H9 (cell line): ENCODE measurements around the gene ADGRD1. TPM values are rescaled to one million over a fixed set of nuclear protein-coding genes. Genes with fewer than 3 reads are reported as not detected.
A peak's percentile ranks its signal among the peaks of the same experiment; 100 is the strongest.

Experiments used
- DNase-seq: peaks from one replicate; pipeline ENCODE4 v3.0.0-alpha.2; 2017
- H2AFZ ChIP-seq: one replicate; pipeline ENCODE4 v1.6.1; 2013; ENCODE audit warnings: mild to moderate bottlenecking, low read length, control low read depth, moderate library complexity
- H2AK5ac ChIP-seq: 2 replicates; pipeline ENCODE4 v1.6.1; 2013; ENCODE audit warnings: low read length, control low read depth, mixed read lengths; ENCODE audit not compliant: insufficient read length
- H2BK120ac ChIP-seq: one replicate; pipeline ENCODE4 v1.6.1; 2013; ENCODE audit warnings: low read depth, mild to moderate bottlenecking, low read length, control low read depth, inconsistent platforms; ENCODE audit not compliant: poor library complexity, severe bottlenecking
- H2BK12ac ChIP-seq: 2 replicates; pipeline ENCODE4 v1.6.1; 2013; ENCODE audit warnings: low read length, control low read depth, mixed read lengths, low read depth; ENCODE audit not compliant: insufficient read length
- H2BK15ac ChIP-seq: 2 replicates; pipeline ENCODE4 v1.6.1; 2013; ENCODE audit warnings: low read depth, low read length, control low read depth
- H2BK20ac ChIP-seq: one replicate; pipeline ENCODE4 v1.6.1; 2013; ENCODE audit warnings: low read depth, mild to moderate bottlenecking, low read length, control low read depth, inconsistent platforms; ENCODE audit not compliant: poor library complexity, severe bottlenecking
- H2BK5ac ChIP-seq: 2 replicates; pipeline ENCODE4 v1.6.1; 2013; ENCODE audit warnings: low read length, control low read depth, mixed read lengths; ENCODE audit not compliant: insufficient read length
- H3K14ac ChIP-seq: 2 replicates; pipeline ENCODE4 v1.6.1; 2013; ENCODE audit warnings: low read length, control low read depth; ENCODE audit not compliant: insufficient read depth
- H3K18ac ChIP-seq: 2 replicates; pipeline ENCODE4 v1.6.1; 2013; ENCODE audit warnings: low read depth, mild to moderate bottlenecking, mixed read lengths, low read length, control low read depth; ENCODE audit not compliant: insufficient read length
- H3K23ac ChIP-seq: 2 replicates; pipeline ENCODE4 v1.6.1; 2013; ENCODE audit warnings: low read length, control low read depth, mixed read lengths, low read depth; ENCODE audit not compliant: insufficient read length
- H3K23me2 ChIP-seq: 2 replicates; pipeline ENCODE4 v1.6.1; 2013; ENCODE audit warnings: low read depth, mild to moderate bottlenecking, mixed read lengths, low read length, control low read depth; ENCODE audit not compliant: insufficient read length, poor library complexity, severe bottlenecking
- H3K27ac ChIP-seq: 2 replicates; pipeline ENCODE4 v1.5.1; 2013; ENCODE audit warnings: low read length, control low read depth, mixed read lengths, low read depth; ENCODE audit not compliant: insufficient read length
- H3K27me3 ChIP-seq: 2 replicates; pipeline ENCODE4 v1.6.1; 2013; ENCODE audit warnings: low read length, control low read depth, inconsistent platforms; ENCODE audit not compliant: insufficient read depth
- H3K4ac ChIP-seq: 2 replicates; pipeline ENCODE4 v1.6.1; 2013; ENCODE audit warnings: low read depth, mild to moderate bottlenecking, control low read depth, inconsistent platforms, low read length, moderate library complexity
- H3K4me1 ChIP-seq: 2 replicates; pipeline ENCODE4 v1.6.1; 2013; ENCODE audit warnings: low read length, control low read depth, inconsistent platforms; ENCODE audit not compliant: insufficient read depth
- H3K4me2 ChIP-seq: 2 replicates; pipeline ENCODE4 v1.6.1; 2013; ENCODE audit warnings: low read length, control low read depth, mixed read lengths; ENCODE audit not compliant: insufficient read length, insufficient read depth
- H3K56ac ChIP-seq: 2 replicates; pipeline ENCODE4 v1.6.1; 2013; ENCODE audit warnings: low read depth, mild to moderate bottlenecking, mixed read lengths, low read length, control low read depth; ENCODE audit not compliant: insufficient read length
- H3K79me1 ChIP-seq: 2 replicates; pipeline ENCODE4 v1.6.1; 2013; ENCODE audit warnings: low read depth, mild to moderate bottlenecking, moderate library complexity, low read length, control low read depth, inconsistent platforms; ENCODE audit not compliant: insufficient read depth, poor library complexity, severe bottlenecking
- H3K79me2 ChIP-seq: 2 replicates; pipeline ENCODE4 v1.6.1; 2013; ENCODE audit warnings: low read length, control low read depth, inconsistent platforms; ENCODE audit not compliant: insufficient read depth
- H3K9ac ChIP-seq: 2 replicates; pipeline ENCODE4 v1.6.1; 2013; ENCODE audit warnings: low read length, control low read depth, mixed read lengths; ENCODE audit not compliant: insufficient read length; ENCODE audit errors: extremely low read depth
- H3K9me3 ChIP-seq: one replicate; pipeline ENCODE4 v1.6.1; 2013; ENCODE audit warnings: low read depth, low read length, inconsistent platforms; ENCODE audit not compliant: control insufficient read depth
- H3T11ph ChIP-seq: one replicate; pipeline ENCODE4 v1.6.1; 2013; ENCODE audit warnings: mild to moderate bottlenecking, low read length, control low read depth, inconsistent platforms
- H4K20me1 ChIP-seq: one replicate; pipeline ENCODE4 v1.6.1; 2013; ENCODE audit not compliant: control insufficient read depth, insufficient read length, insufficient read depth
- H4K5ac ChIP-seq: 2 replicates; pipeline ENCODE4 v1.6.1; 2013; ENCODE audit warnings: low read depth, mild to moderate bottlenecking, mixed read lengths, low read length, control low read depth; ENCODE audit not compliant: insufficient read length
- H4K8ac ChIP-seq: replicated peaks from 2 replicates; pipeline ENCODE4 v1.6.1; 2013; ENCODE audit warnings: low read length, control low read depth, mixed read lengths, low read depth; ENCODE audit not compliant: insufficient read length
- H4K91ac ChIP-seq: 2 replicates; pipeline ENCODE4 v1.6.1; 2013; ENCODE audit warnings: low read depth, mild to moderate bottlenecking, moderate library complexity, mixed read lengths, low read length, control low read depth; ENCODE audit not compliant: insufficient read length
- H3K27ac Mint-ChIP-seq, 3 experiments: 2 replicates in 2 of 3; 3 replicates in 1 of 3; pipeline ENCODE4 v1.8.0; 2020 to 2021; ENCODE audit warnings: mixed read lengths in 3 of 3, mild to moderate bottlenecking in 1 of 3, moderate library complexity in 1 of 3
- H3K27me3 Mint-ChIP-seq: 2 replicates; pipeline ENCODE4 v1.8.0; 2021; ENCODE audit warnings: low read depth, mild to moderate bottlenecking, moderate library complexity, mixed read lengths
- H3K36me3 Mint-ChIP-seq, 3 experiments: 2 replicates in 2 of 3; 3 replicates in 1 of 3; pipeline ENCODE4 v1.8.0; 2020 to 2021; ENCODE audit warnings: low read depth in 3 of 3, mixed read lengths in 3 of 3; ENCODE audit not compliant: insufficient read depth in 1 of 3
- H3K4me1 Mint-ChIP-seq, 2 experiments: 2 replicates each; pipeline ENCODE4 v1.8.0; 2020; ENCODE audit warnings: mixed read lengths in 2 of 2
- H3K4me3 Mint-ChIP-seq, 2 experiments: 2 replicates in 1 of 2; 3 replicates in 1 of 2; pipeline ENCODE4 v1.8.0; 2020 to 2021; ENCODE audit warnings: mild to moderate bottlenecking in 2 of 2, mixed read lengths in 2 of 2, moderate library complexity in 1 of 2
- H3K9me3 Mint-ChIP-seq, 2 experiments: 2 replicates in 1 of 2; 3 replicates in 1 of 2; pipeline ENCODE4 v1.8.0; 2020; ENCODE audit warnings: mild to moderate bottlenecking in 2 of 2, mixed read lengths in 2 of 2, moderate library complexity in 1 of 2
- CTCF ChIP-seq: fragments of 200-600 bp; sonication (generic); conservative IDR thresholded peaks from 3 replicates; pipeline ENCODE4 v1.8.0; 2021; ENCODE audit warnings: antibody characterized with exemption, mild to moderate bottlenecking
- WGBS: extraction: QIAGEN DNeasy Blood & Tissue Kit; methylation state at CpG from one replicate; pipeline ENCODE4 v1.1.7; 2013; ENCODE audit warnings: missing lambda C conversion rate, low lambda C conversion rate, mixed read lengths; ENCODE audit not compliant: insufficient read length; ENCODE audit errors: extremely low coverage; 5-methylcytosine and 5-hydroxymethylcytosine counted together
- total RNA-seq: library from RNA; stranded (reverse); gene quantifications from 2 replicates; pipeline ENCODE4 v1.2.1, GENCODE V29; 2021

The ADGRD1 gene
- total RNA-seq, 1 experiment from 2014 or later: 0.52 TPM

- Histone ChIP-seq H2BK120ac (no peak overlapping the region), H4K8ac (no peak overlapping the region), H2BK12ac (no peak overlapping the region), H3T11ph (no peak overlapping the region), H3K14ac (no peak overlapping the region; the same call in 1 of the 2 replicates), H3K79me2 (no peaks in the 10 kb centered on the region), H3K27me3 (no peaks in the 10 kb centered on the region), H2BK15ac (no peak overlapping the region), H3K56ac (no peak overlapping the region), H3K9me3 (no peaks in the 10 kb centered on the region), H4K20me1 (no peaks in the 10 kb centered on the region), H3K4me2 (no peak overlapping the region), H3K4me1 (no peaks in the 10 kb centered on the region), H3K23me2 (no peaks in the 10 kb centered on the region), H4K91ac (no peak overlapping the region), H4K5ac (no peak overlapping the region), H3K79me1 (no peaks in the 10 kb centered on the region), H3K23ac (no peak overlapping the region), H3K9ac (no peak overlapping the region), H3K4ac (no peak overlapping the region), H2AK5ac (no peak overlapping the region), H2BK20ac (no peak overlapping the region), H3K18ac (no peak overlapping the region), H3K27ac (no peak overlapping the region), H2AFZ (no peak overlapping the region), H2BK5ac (no peak overlapping the region)
- WGBS: no CpG with 5 or more reads among the region's 11 CpGs
- Mint-ChIP-seq H3K4me1 (peaks cover 3 to 4% of the 10 kb centered on the region in 2 experiments), H3K36me3 (no peaks in the 10 kb centered on the region), H3K9me3 (no peaks in the 10 kb centered on the region), H3K27me3 (peaks cover 3% of the 10 kb centered on the region), H3K4me3 (no peak overlapping the region), H3K27ac (peak overlapping the region in 1 of 3 experiments; percentile 74; a peak in 1 of 7 replicates)
- DNase-seq: peak; percentile 10
- TF ChIP-seq CTCF: no peak
These were observed 104.2 kb downstream of the ADGRD1 start for GRCh38 chr12:131057722-131058515.
